ENCODE results near the gene NRXN2.

NRXN2 gene

DNA sequence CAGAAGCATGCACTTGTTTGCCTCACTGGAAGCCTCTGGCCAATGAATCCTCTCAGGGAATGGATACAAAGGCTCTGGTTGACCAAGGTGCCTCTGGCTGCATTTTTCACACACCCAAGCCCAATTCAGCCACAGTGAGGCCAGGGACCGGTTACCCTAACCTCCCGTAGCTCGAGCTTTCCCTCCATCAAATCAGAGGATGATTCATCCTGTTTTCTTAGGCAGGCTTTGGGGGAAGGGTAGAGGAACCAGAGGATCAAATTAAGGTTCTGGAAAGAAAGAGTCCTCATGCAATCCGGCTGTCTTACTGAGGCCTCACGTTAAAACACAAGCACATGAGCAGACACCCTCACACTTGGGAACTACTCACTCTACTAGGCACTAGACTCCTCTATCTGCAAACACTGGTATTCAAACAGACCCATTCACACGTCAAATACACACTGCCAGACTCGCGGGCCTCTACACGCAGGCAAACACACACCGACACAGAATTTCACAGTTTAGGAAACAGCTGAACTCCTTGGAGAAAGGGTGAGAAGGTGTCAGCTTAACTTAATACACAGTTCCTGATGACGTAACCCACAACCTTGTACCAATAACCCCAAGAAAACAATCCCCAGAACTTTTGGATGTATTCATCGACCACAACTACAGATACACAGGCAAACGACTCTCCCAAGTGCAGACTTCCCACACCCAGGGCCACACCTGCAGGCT, 12.4 kb downstream of the NRXN2 start:
- TF ChIP-seq, protein P1, sequence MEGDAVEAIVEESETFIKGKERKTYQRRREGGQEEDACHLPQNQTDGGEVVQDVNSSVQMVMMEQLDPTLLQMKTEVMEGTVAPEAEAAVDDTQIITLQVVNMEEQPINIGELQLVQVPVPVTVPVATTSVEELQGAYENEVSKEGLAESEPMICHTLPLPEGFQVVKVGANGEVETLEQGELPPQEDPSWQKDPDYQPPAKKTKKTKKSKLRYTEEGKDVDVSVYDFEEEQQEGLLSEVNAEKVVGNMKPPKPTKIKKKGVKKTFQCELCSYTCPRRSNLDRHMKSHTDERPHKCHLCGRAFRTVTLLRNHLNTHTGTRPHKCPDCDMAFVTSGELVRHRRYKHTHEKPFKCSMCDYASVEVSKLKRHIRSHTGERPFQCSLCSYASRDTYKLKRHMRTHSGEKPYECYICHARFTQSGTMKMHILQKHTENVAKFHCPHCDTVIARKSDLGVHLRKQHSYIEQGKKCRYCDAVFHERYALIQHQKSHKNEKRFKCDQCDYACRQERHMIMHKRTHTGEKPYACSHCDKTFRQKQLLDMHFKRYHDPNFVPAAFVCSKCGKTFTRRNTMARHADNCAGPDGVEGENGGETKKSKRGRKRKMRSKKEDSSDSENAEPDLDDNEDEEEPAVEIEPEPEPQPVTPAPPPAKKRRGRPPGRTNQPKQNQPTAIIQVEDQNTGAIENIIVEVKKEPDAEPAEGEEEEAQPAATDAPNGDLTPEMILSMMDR (IDR thresholded peaks at IDR 0.05) = no peak

DNA sequence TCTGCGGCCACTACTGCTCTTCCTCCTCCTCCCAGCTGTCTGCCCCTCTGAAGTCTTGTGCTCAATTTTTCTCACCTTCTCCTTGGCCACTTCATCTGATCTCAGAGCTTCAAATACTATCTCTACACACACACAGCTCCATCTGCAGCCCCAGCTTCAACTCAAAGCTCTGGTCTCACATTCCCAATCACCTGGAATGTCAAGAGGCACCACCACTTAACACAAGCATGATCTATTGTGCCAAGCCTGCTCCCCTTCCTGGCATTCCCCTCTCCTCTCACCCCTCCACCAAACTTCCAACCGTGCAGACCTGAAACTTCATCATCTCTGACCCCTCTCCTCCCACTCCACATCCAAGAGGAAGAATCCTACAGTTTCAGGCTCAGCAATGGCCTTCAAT, 17.5 kb downstream of the NRXN2 start:
- TF ChIP-seq, protein P1 (IDR thresholded peaks at IDR 0.05) = no peak

DNA sequence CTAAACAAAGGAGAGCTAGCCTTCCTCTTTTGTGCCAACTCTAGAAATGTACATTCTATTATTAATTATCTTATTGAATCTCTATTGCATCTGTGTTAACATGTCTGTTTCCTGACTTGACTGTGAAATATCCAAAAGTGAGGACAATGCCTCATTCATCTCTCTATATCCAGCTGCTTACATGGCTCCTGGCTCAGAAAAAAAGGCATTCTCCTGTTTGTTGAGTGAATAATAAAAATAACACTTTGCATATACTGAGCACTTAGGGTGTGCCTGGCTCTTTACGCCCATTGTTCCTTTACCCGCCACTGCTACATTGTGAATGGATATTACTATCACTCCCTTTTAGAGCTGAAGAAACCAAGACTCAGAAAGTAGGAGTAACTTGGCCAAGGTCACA, 19.9 kb downstream of the NRXN2 start:
- TF ChIP-seq, protein P1 (IDR thresholded peaks at IDR 0.05) = no peak

DNA sequence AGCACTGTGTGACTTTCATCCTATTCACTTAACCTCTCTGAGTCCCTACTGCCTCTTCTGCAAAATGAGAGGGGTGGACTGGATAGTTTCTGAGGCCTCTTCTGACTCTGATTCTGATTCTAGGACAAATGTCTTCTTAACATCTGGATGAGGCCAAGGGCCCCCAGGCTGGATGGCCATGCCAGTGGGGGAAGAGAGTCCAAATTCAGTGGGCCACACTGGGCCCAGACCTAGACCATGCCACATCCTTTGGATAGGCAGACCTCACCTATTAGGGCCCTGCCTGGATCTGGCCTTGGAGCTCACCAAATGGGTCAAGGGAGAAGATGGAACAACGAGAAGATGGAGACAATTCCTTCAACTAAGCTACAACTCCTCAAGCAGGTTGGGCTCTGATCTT, 24.6 kb downstream of the NRXN2 start:
- TF ChIP-seq, protein P1 (IDR thresholded peaks at IDR 0.05) = no peak

DNA sequence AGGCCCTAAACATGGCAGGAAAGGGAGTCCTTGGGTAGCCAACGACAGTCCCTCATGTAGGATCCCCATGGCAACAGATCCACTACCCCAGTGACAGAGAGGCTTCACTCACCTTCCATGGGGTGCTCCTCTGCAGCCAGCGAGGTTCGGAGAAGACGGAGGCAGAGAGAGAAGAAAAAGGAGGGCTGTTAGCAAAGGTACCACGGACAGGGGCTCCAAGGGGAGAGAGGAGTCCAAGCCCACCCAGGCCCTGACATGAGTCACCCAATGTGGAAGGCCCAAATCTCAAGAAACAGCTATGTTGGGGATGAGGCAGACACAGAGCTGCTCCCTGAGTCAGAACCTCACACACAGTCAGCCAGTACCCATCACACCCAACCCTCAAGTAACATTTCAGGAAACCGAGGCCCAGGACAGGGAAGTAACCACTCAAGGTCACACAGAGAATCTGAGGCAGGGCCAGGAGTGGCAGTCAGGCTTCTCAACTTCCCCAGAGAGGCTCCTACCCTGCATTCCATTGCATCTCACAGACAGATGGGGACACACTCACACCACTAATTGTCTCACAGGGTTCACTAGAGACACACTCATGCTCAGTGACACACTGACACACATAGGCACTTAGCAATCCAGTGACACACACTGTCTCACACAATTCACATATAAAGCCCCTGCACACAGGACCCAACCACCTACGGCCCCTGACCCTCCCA, 25.2 kb downstream of the NRXN2 start:
- TF ChIP-seq, protein P1 (IDR thresholded peaks at IDR 0.05) = no peak

DNA sequence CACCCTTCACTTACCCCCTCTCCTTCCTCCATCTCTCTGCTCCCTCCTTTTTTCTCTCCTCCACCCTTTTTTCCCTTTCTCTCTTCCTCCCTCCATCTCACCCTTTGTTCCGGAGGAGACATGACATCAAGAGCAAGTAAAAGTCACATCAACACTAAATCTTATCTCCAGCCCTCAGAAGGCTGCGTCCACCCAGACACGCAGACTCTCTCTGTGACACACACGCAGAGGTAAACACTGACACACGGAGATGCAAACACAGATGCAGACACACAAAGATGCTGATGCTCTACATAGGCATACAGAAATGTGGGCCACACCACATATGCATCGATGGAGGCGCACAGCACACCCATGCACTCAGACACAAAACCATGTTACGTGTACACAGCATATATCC, 27.0 kb downstream of the NRXN2 start:
- TF ChIP-seq, protein P1 (IDR thresholded peaks at IDR 0.05) = no peak

DNA sequence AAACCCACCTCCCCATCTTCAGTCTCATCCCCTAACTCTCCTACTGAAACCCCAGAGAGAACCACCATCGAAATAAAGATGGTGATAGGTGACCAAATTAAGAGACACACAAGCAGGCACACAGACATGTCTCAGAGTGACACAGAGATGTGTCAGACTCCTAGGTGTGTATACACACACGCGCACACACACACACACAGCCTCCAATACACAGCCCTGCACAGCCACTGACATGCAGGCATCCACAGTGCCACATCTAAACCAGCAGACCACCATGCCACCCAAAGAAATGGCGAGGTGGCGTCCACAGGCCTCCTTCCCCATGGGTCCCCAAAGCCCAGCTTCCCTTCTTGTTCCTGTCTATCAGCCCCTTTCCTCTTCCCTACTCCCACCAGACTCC, 27.4 kb downstream of the NRXN2 start:
- TF ChIP-seq, protein P1 (IDR thresholded peaks at IDR 0.05) = no peak
